GM23338 (cell line): ENCODE measurements around the gene DHX29. TPM values are rescaled to one million over a fixed set of nuclear protein-coding genes. Genes with fewer than 3 reads are reported as not detected.
A peak's percentile ranks its signal among the peaks of the same experiment; 100 is the strongest.

Experiments
- ATAC-seq: fragments of 200-7000 bp; cut with Tn5 transposase; 3 replicates; pipeline ENCODE4 v1.9.1; 2020
- DNase-seq: peaks from one replicate; pipeline ENCODE4 v3.0.0-alpha.2; 2015; ENCODE audit warnings: low spot score
- H2AFZ ChIP-seq: fragments of 200-600 bp; sonication (generic); 2 replicates; pipeline ENCODE4 v1.8.0; 2016; ENCODE audit warnings: antibody characterized with exemption, mild to moderate bottlenecking, moderate library complexity
- H3F3A ChIP-seq: fragments of 200-600 bp; sonication (generic); replicated peaks from 2 replicates; pipeline ENCODE4 v1.8.0; 2017; ENCODE audit warnings: antibody characterized with exemption, mixed run types, low read depth
- H3K27ac ChIP-seq: fragments of 200-600 bp; sonication (generic); 2 replicates; pipeline ENCODE4 v1.6.1; 2016; ENCODE audit warnings: low read depth
- H3K27me3 ChIP-seq: fragments of 200-600 bp; sonication (generic); 2 replicates; pipeline ENCODE4 v1.8.0; 2016; ENCODE audit warnings: mild to moderate bottlenecking, mixed run types, moderate library complexity; ENCODE audit not compliant: insufficient read depth
- H3K36me3 ChIP-seq: fragments of 200-600 bp; sonication (generic); 2 replicates; pipeline ENCODE4 v1.8.0; 2016; ENCODE audit warnings: mild to moderate bottlenecking; ENCODE audit not compliant: insufficient read depth
- H3K4me1 ChIP-seq: fragments of 200-600 bp; sonication (generic); 2 replicates; pipeline ENCODE4 v1.8.0; 2016; ENCODE audit warnings: mild to moderate bottlenecking, moderate library complexity; ENCODE audit not compliant: insufficient read depth
- H3K4me2 ChIP-seq: fragments of 200-600 bp; sonication (generic); 2 replicates; pipeline ENCODE4 v1.7.1; 2017; ENCODE audit warnings: mixed run types
- H3K4me3 ChIP-seq: fragments of 200-600 bp; sonication (generic); 2 replicates; pipeline ENCODE4 v1.6.1; 2016; ENCODE audit warnings: mixed run types
- H3K79me2 ChIP-seq: fragments of 200-600 bp; sonication (generic); replicated peaks from 2 replicates; pipeline ENCODE4 v1.8.0; 2017; ENCODE audit warnings: mild to moderate bottlenecking; ENCODE audit not compliant: insufficient read depth
- H3K9me2 ChIP-seq: fragments of 200-600 bp; sonication (generic); 2 replicates; pipeline ENCODE4 v1.8.0; 2017; ENCODE audit not compliant: insufficient read depth
- H4K20me1 ChIP-seq: fragments of 200-600 bp; sonication (generic); replicated peaks from 2 replicates; pipeline ENCODE4 v1.8.0; 2017; ENCODE audit warnings: mild to moderate bottlenecking; ENCODE audit not compliant: insufficient read depth
- H3K27ac Mint-ChIP-seq: 2 replicates; pipeline ENCODE4 v1.8.0; 2020; ENCODE audit warnings: inconsistent platforms, mild to moderate bottlenecking, moderate library complexity, mixed read lengths
- H3K27me3 Mint-ChIP-seq: 3 replicates; pipeline ENCODE4 v1.8.0; 2022; ENCODE audit warnings: low read depth, mild to moderate bottlenecking, moderate library complexity, mixed read lengths, inconsistent platforms; ENCODE audit not compliant: insufficient read depth, poor library complexity
- H3K36me3 Mint-ChIP-seq: 3 replicates; pipeline ENCODE4 v1.8.0; 2021; ENCODE audit warnings: low read depth, mild to moderate bottlenecking, inconsistent platforms, moderate library complexity, mixed read lengths
- H3K4me1 Mint-ChIP-seq: 3 replicates; pipeline ENCODE4 v1.8.0; 2020; ENCODE audit warnings: mild to moderate bottlenecking, inconsistent platforms, mixed read lengths
- H3K4me3 Mint-ChIP-seq: 3 replicates; pipeline ENCODE4 v1.8.0; 2021; ENCODE audit warnings: moderate library complexity, mild to moderate bottlenecking, inconsistent platforms, mixed read lengths
- H3K9me3 Mint-ChIP-seq: 3 replicates; pipeline ENCODE4 v1.8.0; 2020; ENCODE audit warnings: moderate library complexity, mild to moderate bottlenecking, inconsistent platforms, mixed read lengths
- CREB1 ChIP-seq: fragments of 250-450 bp; sonication (Bioruptor Pico); IDR thresholded peaks from 2 replicates; pipeline ENCODE4 v1.5.0; 2020; ENCODE audit warnings: low read depth, mild to moderate bottlenecking, moderate library complexity
- JUNB ChIP-seq: IDR thresholded peaks from one replicate; pipeline ENCODE4 v1.6.1; 2016; ENCODE audit warnings: antibody characterized with exemption; ENCODE audit not compliant: unreplicated experiment
- NANOG ChIP-seq: IDR thresholded peaks from 2 replicates; pipeline ENCODE4 v1.6.1; 2016; ENCODE audit warnings: antibody characterized with exemption, borderline replicate concordance
- POLR2AphosphoS5 ChIP-seq: IDR thresholded peaks from 2 replicates; pipeline ENCODE4 v1.6.1; 2016; ENCODE audit warnings: antibody characterized with exemption, low read depth
- ZNF114 ChIP-seq: fragments of 250-450 bp; sonication (Bioruptor Pico); IDR thresholded peaks from 2 replicates; pipeline ENCODE4 v1.5.0; 2020; ENCODE audit warnings: mild to moderate bottlenecking, moderate library complexity
- polyA plus RNA-seq: library from polyadenylated mRNA; unstranded; fragments of >200 nt; fragmentation: Nextera tagmentation; extraction: Ambion mirVana; gene quantifications from 2 replicates; pipeline ENCODE4 v1.2.1, GENCODE V29; 2016
- total RNA-seq: library from RNA; depleted of rRNA; stranded (reverse); fragments of >200 nt; shearing (Covaris generic); gene quantifications from 2 replicates; pipeline ENCODE4 v1.2.3, GENCODE V29; 2014
- TF ChIP-seq, protein P1 (sequence below): IDR thresholded peaks from one replicate; pipeline ENCODE4 v1.6.1; 2018; ENCODE audit warnings: antibody characterized with exemption; ENCODE audit not compliant: unreplicated experiment
- TF ChIP-seq, protein P2 (sequence below), 2 experiments: fragments of 200-600 bp in 1 of 2; sonication (generic) in 1 of 2; conservative IDR thresholded peaks; 2 replicates each; pipeline versions ENCODE4 v1.5.1 to v1.6.1; 2016 to 2017; ENCODE audit warnings: antibody characterized with exemption in 2 of 2, low read depth in 2 of 2, mild to moderate bottlenecking in 2 of 2, moderate library complexity in 1 of 2
- TF ChIP-seq, protein P3 (sequence below): fragments of 250-450 bp; sonication (Bioruptor Pico); IDR thresholded peaks from 2 replicates; pipeline ENCODE4 v1.5.0; 2020; ENCODE audit warnings: mild to moderate bottlenecking, moderate library complexity
- TF ChIP-seq, protein P4 (sequence below): IDR thresholded peaks from 2 replicates; pipeline ENCODE4 v1.6.1; 2016; ENCODE audit warnings: antibody characterized with exemption

Gene DHX29
- total and polyA plus RNA-seq, 2 experiments from 2014 or later = 34.6 to 137 TPM

DNA sequence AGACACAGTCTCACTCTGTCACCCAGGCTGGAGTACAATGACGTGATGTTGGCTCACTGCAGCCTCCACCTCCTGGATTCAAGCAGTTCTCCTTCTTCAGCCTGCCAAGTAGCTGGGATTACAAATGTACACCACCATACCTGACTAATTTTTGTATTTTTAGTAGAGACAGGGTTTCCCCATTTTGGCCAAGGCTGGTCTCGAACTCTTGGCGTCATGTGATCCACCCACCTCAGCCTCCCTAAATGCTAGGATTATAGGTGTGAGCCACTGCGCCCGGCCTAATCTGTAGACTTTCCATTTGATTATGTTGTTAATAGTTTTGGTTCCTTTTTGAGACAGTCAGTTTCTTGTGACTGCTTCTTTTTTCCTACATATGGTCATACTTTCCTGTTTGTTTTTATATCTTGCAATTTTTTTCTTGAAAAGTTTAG, 31.3 kb upstream of the DHX29 start:
- Histone ChIP-seq H3K4me2 (no peak overlapping the region), H3K27ac (no peak overlapping the region), H3K4me3 (no peak overlapping the region), H4K20me1 (no peaks in the 10 kb centered on the region; the same call in 1 of the 2 replicates), H3F3A (peaks cover 5% of the 10 kb centered on the region), H3K27me3 (no peaks in the 10 kb centered on the region), H3K79me2 (peaks cover 62% of the 10 kb centered on the region), H3K4me1 (no peaks in the 10 kb centered on the region), H3K36me3 (no peaks in the 10 kb centered on the region), H3K9me2 (no peaks in the 10 kb centered on the region), H2AFZ (no peak overlapping the region)
- Mint-ChIP-seq H3K4me1 (no peaks in the 10 kb centered on the region), H3K9me3 (no peaks in the 10 kb centered on the region), H3K36me3 (peaks cover 24% of the 10 kb centered on the region; the same call in 2 of the 3 replicates), H3K27me3 (no peaks in the 10 kb centered on the region), H3K4me3 (no peak overlapping the region), H3K27ac (no peak overlapping the region)
- DNase-seq = no peak
- ATAC-seq = no peak
- TF ChIP-seq, protein P1, sequence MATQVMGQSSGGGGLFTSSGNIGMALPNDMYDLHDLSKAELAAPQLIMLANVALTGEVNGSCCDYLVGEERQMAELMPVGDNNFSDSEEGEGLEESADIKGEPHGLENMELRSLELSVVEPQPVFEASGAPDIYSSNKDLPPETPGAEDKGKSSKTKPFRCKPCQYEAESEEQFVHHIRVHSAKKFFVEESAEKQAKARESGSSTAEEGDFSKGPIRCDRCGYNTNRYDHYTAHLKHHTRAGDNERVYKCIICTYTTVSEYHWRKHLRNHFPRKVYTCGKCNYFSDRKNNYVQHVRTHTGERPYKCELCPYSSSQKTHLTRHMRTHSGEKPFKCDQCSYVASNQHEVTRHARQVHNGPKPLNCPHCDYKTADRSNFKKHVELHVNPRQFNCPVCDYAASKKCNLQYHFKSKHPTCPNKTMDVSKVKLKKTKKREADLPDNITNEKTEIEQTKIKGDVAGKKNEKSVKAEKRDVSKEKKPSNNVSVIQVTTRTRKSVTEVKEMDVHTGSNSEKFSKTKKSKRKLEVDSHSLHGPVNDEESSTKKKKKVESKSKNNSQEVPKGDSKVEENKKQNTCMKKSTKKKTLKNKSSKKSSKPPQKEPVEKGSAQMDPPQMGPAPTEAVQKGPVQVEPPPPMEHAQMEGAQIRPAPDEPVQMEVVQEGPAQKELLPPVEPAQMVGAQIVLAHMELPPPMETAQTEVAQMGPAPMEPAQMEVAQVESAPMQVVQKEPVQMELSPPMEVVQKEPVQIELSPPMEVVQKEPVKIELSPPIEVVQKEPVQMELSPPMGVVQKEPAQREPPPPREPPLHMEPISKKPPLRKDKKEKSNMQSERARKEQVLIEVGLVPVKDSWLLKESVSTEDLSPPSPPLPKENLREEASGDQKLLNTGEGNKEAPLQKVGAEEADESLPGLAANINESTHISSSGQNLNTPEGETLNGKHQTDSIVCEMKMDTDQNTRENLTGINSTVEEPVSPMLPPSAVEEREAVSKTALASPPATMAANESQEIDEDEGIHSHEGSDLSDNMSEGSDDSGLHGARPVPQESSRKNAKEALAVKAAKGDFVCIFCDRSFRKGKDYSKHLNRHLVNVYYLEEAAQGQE = no peak
- TF ChIP-seq, protein P2, sequence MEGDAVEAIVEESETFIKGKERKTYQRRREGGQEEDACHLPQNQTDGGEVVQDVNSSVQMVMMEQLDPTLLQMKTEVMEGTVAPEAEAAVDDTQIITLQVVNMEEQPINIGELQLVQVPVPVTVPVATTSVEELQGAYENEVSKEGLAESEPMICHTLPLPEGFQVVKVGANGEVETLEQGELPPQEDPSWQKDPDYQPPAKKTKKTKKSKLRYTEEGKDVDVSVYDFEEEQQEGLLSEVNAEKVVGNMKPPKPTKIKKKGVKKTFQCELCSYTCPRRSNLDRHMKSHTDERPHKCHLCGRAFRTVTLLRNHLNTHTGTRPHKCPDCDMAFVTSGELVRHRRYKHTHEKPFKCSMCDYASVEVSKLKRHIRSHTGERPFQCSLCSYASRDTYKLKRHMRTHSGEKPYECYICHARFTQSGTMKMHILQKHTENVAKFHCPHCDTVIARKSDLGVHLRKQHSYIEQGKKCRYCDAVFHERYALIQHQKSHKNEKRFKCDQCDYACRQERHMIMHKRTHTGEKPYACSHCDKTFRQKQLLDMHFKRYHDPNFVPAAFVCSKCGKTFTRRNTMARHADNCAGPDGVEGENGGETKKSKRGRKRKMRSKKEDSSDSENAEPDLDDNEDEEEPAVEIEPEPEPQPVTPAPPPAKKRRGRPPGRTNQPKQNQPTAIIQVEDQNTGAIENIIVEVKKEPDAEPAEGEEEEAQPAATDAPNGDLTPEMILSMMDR (conservative IDR thresholded peaks at IDR 0.05; ENCODE audit: low read depth in 2 of 2) = no peak

DNA sequence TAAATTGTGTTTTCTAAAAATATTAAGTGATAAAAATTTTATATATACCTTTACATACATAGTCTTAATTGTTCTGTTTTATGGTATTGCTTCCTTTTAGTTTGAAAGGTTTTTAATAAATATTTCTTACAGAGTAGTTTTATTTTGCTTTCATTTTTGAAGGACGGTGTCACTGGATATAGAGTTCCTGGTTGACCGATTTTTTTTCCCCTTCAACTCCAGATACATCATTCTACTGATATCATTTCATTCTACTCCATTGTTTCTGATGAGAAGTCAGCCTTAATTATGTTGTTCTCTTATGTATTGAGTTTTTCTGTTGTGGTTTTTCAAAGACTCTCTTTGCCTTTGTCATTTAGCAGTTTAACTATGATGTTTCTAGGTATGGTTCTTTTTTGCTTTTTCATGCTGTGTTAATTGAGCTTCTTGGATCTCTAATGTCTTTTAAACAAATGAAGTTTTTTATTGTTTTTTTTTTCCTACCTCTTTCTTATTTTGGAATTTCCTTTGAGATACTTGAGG, 30.7 kb upstream of the DHX29 start:
- Mint-ChIP-seq H3K27me3 (no peaks in the 10 kb centered on the region), H3K4me1 (no peaks in the 10 kb centered on the region), H3K36me3 (peaks cover 24% of the 10 kb centered on the region; the same call in 2 of the 3 replicates), H3K9me3 (no peaks in the 10 kb centered on the region), H3K27ac (0 out of 2 replicates have a peak overlapping the region, but pooled peaks have one; percentile 54), H3K4me3 (no peak overlapping the region)
- H3K36me3 ChIP-seq = no peaks in the 10 kb centered on the region
- ATAC-seq = no peak
- H3K4me3 ChIP-seq = no peak overlapping the region
- H3K9me2 ChIP-seq = no peaks in the 10 kb centered on the region
- peaks cover 68% of the 10 kb centered on the region for H3K79me2 ChIP-seq
- no peaks in the 10 kb centered on the region for H3K4me1 ChIP-seq
- DNase-seq = no peak
- H3F3A ChIP-seq = no peaks in the 10 kb centered on the region
- no peak overlapping the region for H2AFZ ChIP-seq
- no peaks in the 10 kb centered on the region for H3K27me3 ChIP-seq
- H4K20me1 ChIP-seq = no peaks in the 10 kb centered on the region; the same call in none of the 2 replicates
- no peak overlapping the region for H3K4me2 ChIP-seq
- H3K27ac ChIP-seq = no peak overlapping the region
- TF ChIP-seq CREB1 = no peak
- TF ChIP-seq, protein P3, sequence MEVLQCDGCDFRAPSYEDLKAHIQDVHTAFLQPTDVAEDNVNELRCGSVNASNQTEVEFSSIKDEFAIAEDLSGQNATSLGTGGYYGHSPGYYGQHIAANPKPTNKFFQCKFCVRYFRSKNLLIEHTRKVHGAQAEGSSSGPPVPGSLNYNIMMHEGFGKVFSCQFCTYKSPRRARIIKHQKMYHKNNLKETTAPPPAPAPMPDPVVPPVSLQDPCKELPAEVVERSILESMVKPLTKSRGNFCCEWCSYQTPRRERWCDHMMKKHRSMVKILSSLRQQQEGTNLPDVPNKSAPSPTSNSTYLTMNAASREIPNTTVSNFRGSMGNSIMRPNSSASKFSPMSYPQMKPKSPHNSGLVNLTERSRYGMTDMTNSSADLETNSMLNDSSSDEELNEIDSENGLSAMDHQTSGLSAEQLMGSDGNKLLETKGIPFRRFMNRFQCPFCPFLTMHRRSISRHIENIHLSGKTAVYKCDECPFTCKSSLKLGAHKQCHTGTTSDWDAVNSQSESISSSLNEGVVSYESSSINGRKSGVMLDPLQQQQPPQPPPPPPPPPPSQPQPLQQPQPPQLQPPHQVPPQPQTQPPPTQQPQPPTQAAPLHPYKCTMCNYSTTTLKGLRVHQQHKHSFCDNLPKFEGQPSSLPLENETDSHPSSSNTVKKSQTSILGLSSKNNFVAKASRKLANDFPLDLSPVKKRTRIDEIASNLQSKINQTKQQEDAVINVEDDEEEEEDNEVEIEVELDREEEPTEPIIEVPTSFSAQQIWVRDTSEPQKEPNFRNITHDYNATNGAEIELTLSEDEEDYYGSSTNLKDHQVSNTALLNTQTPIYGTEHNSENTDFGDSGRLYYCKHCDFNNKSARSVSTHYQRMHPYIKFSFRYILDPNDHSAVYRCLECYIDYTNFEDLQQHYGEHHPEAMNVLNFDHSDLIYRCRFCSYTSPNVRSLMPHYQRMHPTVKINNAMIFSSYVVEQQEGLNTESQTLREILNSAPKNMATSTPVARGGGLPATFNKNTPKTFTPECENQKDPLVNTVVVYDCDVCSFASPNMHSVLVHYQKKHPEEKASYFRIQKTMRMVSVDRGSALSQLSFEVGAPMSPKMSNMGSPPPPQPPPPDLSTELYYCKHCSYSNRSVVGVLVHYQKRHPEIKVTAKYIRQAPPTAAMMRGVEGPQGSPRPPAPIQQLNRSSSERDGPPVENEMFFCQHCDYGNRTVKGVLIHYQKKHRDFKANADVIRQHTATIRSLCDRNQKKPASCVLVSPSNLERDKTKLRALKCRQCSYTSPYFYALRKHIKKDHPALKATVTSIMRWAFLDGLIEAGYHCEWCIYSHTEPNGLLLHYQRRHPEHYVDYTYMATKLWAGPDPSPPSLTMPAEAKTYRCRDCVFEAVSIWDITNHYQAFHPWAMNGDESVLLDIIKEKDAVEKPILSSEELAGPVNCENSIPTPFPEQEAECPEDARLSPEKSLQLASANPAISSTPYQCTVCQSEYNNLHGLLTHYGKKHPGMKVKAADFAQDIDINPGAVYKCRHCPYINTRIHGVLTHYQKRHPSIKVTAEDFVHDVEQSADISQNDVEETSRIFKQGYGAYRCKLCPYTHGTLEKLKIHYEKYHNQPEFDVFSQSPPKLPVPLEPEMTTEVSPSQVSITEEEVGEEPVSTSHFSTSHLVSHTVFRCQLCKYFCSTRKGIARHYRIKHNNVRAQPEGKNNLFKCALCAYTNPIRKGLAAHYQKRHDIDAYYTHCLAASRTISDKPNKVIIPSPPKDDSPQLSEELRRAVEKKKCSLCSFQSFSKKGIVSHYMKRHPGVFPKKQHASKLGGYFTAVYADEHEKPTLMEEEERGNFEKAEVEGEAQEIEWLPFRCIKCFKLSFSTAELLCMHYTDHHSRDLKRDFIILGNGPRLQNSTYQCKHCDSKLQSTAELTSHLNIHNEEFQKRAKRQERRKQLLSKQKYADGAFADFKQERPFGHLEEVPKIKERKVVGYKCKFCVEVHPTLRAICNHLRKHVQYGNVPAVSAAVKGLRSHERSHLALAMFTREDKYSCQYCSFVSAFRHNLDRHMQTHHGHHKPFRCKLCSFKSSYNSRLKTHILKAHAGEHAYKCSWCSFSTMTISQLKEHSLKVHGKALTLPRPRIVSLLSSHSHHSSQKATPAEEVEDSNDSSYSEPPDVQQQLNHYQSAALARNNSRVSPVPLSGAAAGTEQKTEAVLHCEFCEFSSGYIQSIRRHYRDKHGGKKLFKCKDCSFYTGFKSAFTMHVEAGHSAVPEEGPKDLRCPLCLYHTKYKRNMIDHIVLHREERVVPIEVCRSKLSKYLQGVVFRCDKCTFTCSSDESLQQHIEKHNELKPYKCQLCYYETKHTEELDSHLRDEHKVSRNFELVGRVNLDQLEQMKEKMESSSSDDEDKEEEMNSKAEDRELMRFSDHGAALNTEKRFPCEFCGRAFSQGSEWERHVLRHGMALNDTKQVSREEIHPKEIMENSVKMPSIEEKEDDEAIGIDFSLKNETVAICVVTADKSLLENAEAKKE = no peak
- no peak for TF ChIP-seq NANOG
- no peak for TF ChIP-seq ZNF114 (CRISPR knock-in tag)
- no peak for TF ChIP-seq POLR2AphosphoS5
- TF ChIP-seq, protein P4, sequence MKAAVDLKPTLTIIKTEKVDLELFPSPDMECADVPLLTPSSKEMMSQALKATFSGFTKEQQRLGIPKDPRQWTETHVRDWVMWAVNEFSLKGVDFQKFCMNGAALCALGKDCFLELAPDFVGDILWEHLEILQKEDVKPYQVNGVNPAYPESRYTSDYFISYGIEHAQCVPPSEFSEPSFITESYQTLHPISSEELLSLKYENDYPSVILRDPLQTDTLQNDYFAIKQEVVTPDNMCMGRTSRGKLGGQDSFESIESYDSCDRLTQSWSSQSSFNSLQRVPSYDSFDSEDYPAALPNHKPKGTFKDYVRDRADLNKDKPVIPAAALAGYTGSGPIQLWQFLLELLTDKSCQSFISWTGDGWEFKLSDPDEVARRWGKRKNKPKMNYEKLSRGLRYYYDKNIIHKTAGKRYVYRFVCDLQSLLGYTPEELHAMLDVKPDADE = no peak
- TF ChIP-seq JUNB = no peak
